ENCODE measurements around the gene ITGB2. TPM values are rescaled to one million over a fixed set of nuclear protein-coding genes. Genes with fewer than 3 reads are reported as not detected.

The ITGB2 gene
- total and polyA plus RNA-seq, 12 donors: 6.3 to 249 (median 98.9) TPM

DNA sequence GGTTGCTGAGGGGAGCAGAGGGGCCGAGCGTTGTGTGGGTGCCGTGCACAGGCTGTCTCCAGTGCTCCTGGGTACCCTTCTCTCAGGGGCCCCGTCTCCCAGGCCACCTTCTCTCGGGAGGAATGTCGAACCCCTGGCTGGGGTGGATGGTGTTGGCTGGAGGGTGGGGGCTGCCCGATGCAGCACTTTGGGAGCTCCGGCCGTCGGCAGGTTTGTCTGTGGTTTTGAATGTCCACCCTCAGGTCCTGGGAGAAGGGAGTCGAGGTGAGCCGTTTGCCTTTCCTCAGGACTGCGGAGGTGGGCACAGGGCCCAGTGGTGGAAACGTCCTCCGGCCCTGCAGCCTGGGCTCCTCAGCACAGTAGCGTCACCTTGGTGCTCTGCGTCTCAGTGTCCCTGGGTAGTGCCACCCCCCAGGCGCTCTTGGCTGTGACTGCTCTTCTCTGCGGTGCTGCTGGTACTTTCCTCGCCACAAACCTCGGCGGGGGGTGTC is 33.6 kb upstream of the ITGB2 start:
- intact Hi-C loops (cut with DNase I): loop anchor here (5.0 to 10.0 kb wide), 2 partner anchors 173 to 480 kb away; no protein-coding TSS in a partner anchor
- TF ChIP-seq POLR2A (IDR thresholded peaks at IDR 0.05): no peak
- TF ChIP-seq, protein P1, sequence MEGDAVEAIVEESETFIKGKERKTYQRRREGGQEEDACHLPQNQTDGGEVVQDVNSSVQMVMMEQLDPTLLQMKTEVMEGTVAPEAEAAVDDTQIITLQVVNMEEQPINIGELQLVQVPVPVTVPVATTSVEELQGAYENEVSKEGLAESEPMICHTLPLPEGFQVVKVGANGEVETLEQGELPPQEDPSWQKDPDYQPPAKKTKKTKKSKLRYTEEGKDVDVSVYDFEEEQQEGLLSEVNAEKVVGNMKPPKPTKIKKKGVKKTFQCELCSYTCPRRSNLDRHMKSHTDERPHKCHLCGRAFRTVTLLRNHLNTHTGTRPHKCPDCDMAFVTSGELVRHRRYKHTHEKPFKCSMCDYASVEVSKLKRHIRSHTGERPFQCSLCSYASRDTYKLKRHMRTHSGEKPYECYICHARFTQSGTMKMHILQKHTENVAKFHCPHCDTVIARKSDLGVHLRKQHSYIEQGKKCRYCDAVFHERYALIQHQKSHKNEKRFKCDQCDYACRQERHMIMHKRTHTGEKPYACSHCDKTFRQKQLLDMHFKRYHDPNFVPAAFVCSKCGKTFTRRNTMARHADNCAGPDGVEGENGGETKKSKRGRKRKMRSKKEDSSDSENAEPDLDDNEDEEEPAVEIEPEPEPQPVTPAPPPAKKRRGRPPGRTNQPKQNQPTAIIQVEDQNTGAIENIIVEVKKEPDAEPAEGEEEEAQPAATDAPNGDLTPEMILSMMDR (IDR thresholded peaks at IDR 0.05): no peak
- 90 to 92% (median 91%) methylated on average over 4 to 22 of the region's 22 CpGs for WGBS, 4 donors
- Histone ChIP-seq H3K27me3 (no peaks in the 10 kb centered on the region), H3K27ac (no peak overlapping the region), H3K36me3 (replicated peaks in 1 of 2) (peaks cover 0 to 5% of the 10 kb centered on the region in 2 donors), H3K4me3 (no peak overlapping the region), H3K9me3 (replicated peaks in 1 of 3) (no peaks in the 10 kb centered on the region), H3K4me1 (replicated peaks in 1 of 2) (peaks cover 9 to 20% of the 10 kb centered on the region in 2 donors)
- no peak for DNase-seq

DNA sequence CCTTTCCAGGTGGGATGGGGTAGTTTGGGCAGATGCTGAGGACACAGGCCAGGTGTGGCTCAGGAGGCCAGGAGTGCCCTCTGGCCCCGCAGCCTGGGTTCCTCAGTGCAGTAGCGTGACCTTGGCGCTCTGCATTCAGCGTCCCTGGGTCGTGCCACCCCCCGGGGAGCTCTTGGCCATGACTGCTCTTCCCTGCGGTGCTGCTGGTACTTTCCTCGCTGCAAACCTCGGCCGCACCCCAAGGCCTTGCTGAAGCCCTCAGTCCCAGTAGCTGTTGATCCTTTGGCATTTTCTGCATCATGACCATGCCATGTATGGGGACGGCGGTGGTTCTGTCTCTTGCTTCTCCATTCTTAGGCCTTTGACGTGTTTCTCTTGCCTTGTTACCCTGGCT is 32.9 kb upstream of the ITGB2 start:
- no peak for DNase-seq
- no peak for TF ChIP-seq POLR2A (IDR thresholded peaks at IDR 0.05)
- TF ChIP-seq, protein P1 (IDR thresholded peaks at IDR 0.05): no peak
- Histone ChIP-seq H3K4me3 (no peak overlapping the region), H3K4me1 (replicated peaks in 1 of 2) (peaks cover 6 to 14% of the 10 kb centered on the region in 2 donors), H3K27me3 (no peaks in the 10 kb centered on the region), H3K36me3 (replicated peaks in 1 of 2) (peaks cover 0 to 5% of the 10 kb centered on the region in 2 donors), H3K27ac (no peak overlapping the region), H3K9me3 (replicated peaks in 1 of 3) (no peaks in the 10 kb centered on the region)
- WGBS, 4 donors: 70 to 94% (median 80%) methylated on average over 11 to 13 of the region's 13 CpGs
- intact Hi-C loops (cut with DNase I): loop anchor here (5.0 to 10.0 kb wide), 2 partner anchors 174 to 481 kb away; no protein-coding TSS in a partner anchor

DNA sequence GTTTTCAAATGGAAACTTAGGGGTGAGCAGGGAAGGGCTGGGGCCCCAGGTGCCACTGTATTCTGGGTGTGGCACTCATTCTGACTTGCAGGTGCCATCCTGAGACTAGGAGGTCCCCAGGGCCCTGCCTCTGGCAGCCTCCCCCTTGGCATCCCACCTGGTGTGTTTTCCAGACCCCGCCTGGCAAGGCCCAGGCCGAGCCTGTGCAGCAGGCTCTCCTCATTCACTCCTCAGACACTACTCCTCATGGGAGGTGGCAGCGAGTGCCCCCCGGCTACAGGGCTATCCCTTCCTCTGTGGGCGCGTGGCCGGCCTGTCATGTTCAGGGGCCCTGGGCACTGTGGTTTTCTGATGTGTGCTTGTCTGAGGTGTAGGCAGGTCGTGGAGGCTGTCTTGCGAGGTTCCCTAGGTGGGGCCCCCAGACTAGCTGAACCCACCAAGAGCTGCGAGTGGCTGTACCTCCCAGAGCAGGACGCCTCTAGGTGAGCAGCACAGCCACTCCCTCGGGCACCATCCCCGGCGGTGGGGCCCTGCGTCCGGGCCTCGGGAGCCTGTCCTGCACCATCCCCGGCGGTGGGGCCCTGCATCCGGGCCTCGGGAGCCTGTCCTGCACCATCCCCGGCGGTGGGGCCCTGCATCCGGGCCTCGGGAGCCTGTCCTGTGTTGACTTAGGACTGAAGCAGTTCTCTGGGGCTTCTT is 32.4 kb upstream of the ITGB2 start:
- peaks cover 0 to 5% of the 10 kb centered on the region in 2 donors for H3K36me3 ChIP-seq (replicated peaks in 1 of 2)
- no peak for DNase-seq
- no peak for TF ChIP-seq POLR2A (IDR thresholded peaks at IDR 0.05)
- TF ChIP-seq, protein P1 (IDR thresholded peaks at IDR 0.05): no peak
- no peak overlapping the region for H3K4me3 ChIP-seq
- peaks cover under 1 to 9% of the 10 kb centered on the region in 2 donors for H3K4me1 ChIP-seq (replicated peaks in 1 of 2)
- no peaks in the 10 kb centered on the region for H3K9me3 ChIP-seq (replicated peaks in 1 of 3)
- H3K27me3 ChIP-seq: no peaks in the 10 kb centered on the region
- intact Hi-C loops (cut with DNase I): loop anchor here (5.0 to 10.0 kb wide), 2 partner anchors 174 to 482 kb away; no protein-coding TSS in a partner anchor
- H3K27ac ChIP-seq: no peak overlapping the region
- WGBS, 4 donors: 91 to 98% (median 93%) methylated on average over 6 to 25 of the region's 25 CpGs

DNA sequence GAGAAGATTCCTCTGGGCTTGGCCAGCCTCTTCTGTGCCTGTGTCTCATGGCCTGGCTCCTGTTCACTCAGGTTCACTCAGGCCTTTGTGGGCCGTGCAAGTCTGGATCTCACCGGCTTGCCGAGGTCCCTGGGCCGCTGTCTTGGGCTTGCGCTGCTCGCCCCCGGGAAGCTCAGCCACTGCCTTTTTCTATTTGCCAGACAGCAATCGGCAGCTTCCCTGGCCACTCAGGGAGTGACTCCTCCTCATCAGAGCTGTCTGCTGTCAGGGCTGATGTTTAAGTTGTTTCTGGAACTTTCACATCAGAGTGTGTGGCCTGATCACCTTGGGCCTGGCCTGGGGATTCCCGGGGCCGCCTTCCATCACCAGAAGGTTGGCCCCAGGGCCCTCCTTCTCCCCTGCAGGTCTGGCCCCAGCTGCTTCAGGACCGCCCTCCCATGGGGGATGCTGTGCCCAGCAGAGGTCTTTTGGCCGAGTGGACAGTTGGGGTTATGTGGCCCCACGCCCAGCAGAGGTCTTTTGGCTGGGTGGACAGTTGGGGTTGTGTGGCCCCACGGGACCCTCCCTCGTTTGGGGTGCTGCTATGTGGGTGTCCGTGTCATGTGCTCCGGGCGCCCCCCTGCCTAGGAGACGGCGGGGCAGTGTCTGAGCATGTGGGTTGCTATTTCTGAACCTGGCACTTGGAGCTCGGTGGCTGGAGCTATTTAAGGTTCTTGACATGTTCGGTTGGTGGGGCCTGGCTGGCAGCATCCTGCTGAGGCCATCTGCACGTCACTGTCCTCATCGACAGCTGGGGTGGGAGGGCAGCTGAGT is 31.6 kb upstream of the ITGB2 start:
- no peaks in the 10 kb centered on the region for H3K27me3 ChIP-seq
- TF ChIP-seq POLR2A (IDR thresholded peaks at IDR 0.05): no peak
- TF ChIP-seq, protein P1 (IDR thresholded peaks at IDR 0.05): no peak
- peaks cover 0 to 8% of the 10 kb centered on the region in 2 donors for H3K4me1 ChIP-seq (replicated peaks in 1 of 2)
- H3K36me3 ChIP-seq (replicated peaks in 1 of 2): peaks cover 0 to 5% of the 10 kb centered on the region in 2 donors
- no peaks in the 10 kb centered on the region for H3K9me3 ChIP-seq (replicated peaks in 1 of 3)
- WGBS, 4 donors: 86 to 93% (median 87%) methylated on average over 9 to 24 of the region's 24 CpGs
- intact Hi-C loops (cut with DNase I): loop anchor here (5.0 to 10.0 kb wide), 2 partner anchors 175 to 482 kb away; no protein-coding TSS in a partner anchor
- H3K4me3 ChIP-seq: no peak overlapping the region
- H3K27ac ChIP-seq: no peak overlapping the region
- no peak for DNase-seq
